ENCODE measurements around the gene OR52A5.

The OR52A5 gene

GRCh38 chr11:5124891-5125620 is 13.1 kb downstream of the OR52A5 start:
- TF ChIP-seq TARDBP (IDR thresholded peaks at IDR 0.05) (no peak), L3MBTL2 (conservative IDR thresholded peaks at IDR 0.05) (no peak), LEF1 (IDR thresholded peaks at IDR 0.05; ENCODE audit: borderline replicate concordance) (no peak), PKNOX1 (IDR thresholded peaks at IDR 0.05) (no peak), FOXA1 (IDR thresholded peaks at IDR 0.05) (no peak), HDGF (IDR thresholded peaks at IDR 0.05; ENCODE audit: borderline replicate concordance) (no peak), BHLHE40 (IDR thresholded peaks at IDR 0.05; ENCODE audit: borderline replicate concordance) (no peak), ZNF384 (IDR thresholded peaks at IDR 0.05) (no peak), SP1 (IDR thresholded peaks at IDR 0.05) (no peak), ARNT (IDR thresholded peaks at IDR 0.05) (no peak), FOXM1 (IDR thresholded peaks at IDR 0.05; ENCODE audit: borderline replicate concordance) (no peak), SUZ12 (IDR thresholded peaks at IDR 0.05) (no peak), ELF4 (IDR thresholded peaks at IDR 0.05) (no peak), CTBP1 (IDR thresholded peaks at IDR 0.05; ENCODE audit: borderline replicate concordance) (no peak), NFRKB (IDR thresholded peaks at IDR 0.05) (no peak)
- ChIA-PET POLR2A (no interaction called here), CTCF (interaction anchor here (0.6 to 0.7 kb wide), 2 partner anchors 111 to 936 kb away, joined by 3 read pairs; no protein-coding TSS in a partner anchor)
- no peak for DNase-seq (ENCODE audit: extremely low spot score)

GRCh38 chr11:5123802-5124521 is 14.2 kb downstream of the OR52A5 start:
- CTCF ChIA-PET: no interaction called here
- POLR2A ChIA-PET: no interaction called here
- TF ChIP-seq NFRKB (IDR thresholded peaks at IDR 0.05) (no peak), SUZ12 (IDR thresholded peaks at IDR 0.05) (no peak), ARNT (IDR thresholded peaks at IDR 0.05) (no peak), FOXK2 (IDR thresholded peaks at IDR 0.05) (no peak), BHLHE40 (IDR thresholded peaks at IDR 0.05; ENCODE audit: borderline replicate concordance) (no peak), ZNF384 (IDR thresholded peaks at IDR 0.05) (no peak), FOXM1 (IDR thresholded peaks at IDR 0.05; ENCODE audit: borderline replicate concordance) (no peak), CTBP1 (IDR thresholded peaks at IDR 0.05; ENCODE audit: borderline replicate concordance) (no peak), TARDBP (IDR thresholded peaks at IDR 0.05) (no peak), PKNOX1 (IDR thresholded peaks at IDR 0.05) (no peak), SP1 (IDR thresholded peaks at IDR 0.05) (no peak), L3MBTL2 (conservative IDR thresholded peaks at IDR 0.05) (no peak), HDGF (IDR thresholded peaks at IDR 0.05; ENCODE audit: borderline replicate concordance) (no peak), ELF4 (IDR thresholded peaks at IDR 0.05) (no peak), LEF1 (IDR thresholded peaks at IDR 0.05; ENCODE audit: borderline replicate concordance) (no peak), FOXA1 (IDR thresholded peaks at IDR 0.05) (no peak)
- DNase-seq (ENCODE audit: extremely low spot score): peak; percentile 56

DNA sequence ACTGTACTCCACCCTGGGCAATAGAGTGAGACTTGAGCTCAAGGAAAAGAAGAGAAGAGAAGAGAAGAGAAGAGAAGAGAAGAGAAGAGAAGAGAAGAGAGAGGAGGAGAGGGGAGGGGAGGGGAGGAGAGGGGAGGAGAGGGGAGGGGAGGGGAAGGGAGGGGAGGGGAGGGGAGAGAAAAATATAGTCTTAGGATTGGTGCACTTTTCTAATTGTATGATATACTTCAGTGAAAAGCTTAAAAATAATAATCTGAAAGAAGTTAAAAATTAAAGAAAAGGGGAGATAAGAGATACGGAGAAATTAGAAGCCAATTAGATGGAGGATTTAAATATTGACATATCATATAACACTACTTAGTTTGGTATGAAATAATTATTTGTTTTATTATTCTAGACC is 19.3 kb downstream of the OR52A5 start:
- ChIA-PET POLR2A (no interaction called here), CTCF (no interaction called here)
- no peak for TF ChIP-seq SUZ12 (IDR thresholded peaks at IDR 0.05)
- no peak for TF ChIP-seq ARNT (IDR thresholded peaks at IDR 0.05)
- no peak for TF ChIP-seq NFRKB (IDR thresholded peaks at IDR 0.05)
- no peak for TF ChIP-seq FOXA1 (IDR thresholded peaks at IDR 0.05)
- no peak for TF ChIP-seq SP1 (IDR thresholded peaks at IDR 0.05)
- TF ChIP-seq FOXK2 (IDR thresholded peaks at IDR 0.05): no peak
- TF ChIP-seq PKNOX1 (IDR thresholded peaks at IDR 0.05): no peak
- no peak for TF ChIP-seq FOXM1 (IDR thresholded peaks at IDR 0.05; ENCODE audit: borderline replicate concordance)
- no peak for TF ChIP-seq CTBP1 (IDR thresholded peaks at IDR 0.05; ENCODE audit: borderline replicate concordance)
- TF ChIP-seq TARDBP (IDR thresholded peaks at IDR 0.05): no peak
- no peak for TF ChIP-seq HDGF (IDR thresholded peaks at IDR 0.05; ENCODE audit: borderline replicate concordance)
- no peak for TF ChIP-seq ELF4 (IDR thresholded peaks at IDR 0.05)
- no peak for DNase-seq (ENCODE audit: extremely low spot score)

DNA sequence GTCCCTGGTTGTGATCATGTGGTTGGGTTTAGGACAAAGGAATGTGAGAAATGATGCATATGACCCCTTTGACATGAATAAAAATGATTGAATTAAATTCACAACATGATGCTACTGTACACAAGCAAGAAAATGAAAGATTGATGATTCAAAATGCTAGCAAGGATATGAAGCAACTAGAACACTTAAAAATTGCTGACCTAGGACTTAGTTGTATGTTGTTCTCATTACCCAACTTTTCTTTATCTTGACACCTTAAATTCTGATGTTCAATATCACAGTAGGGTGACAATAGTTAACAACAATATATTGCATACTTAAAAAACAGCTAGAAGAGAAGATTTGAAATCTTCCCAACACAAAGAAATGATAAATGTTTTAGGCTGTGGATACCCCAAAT is 20.6 kb downstream of the OR52A5 start:
- TF ChIP-seq FOXK2 (IDR thresholded peaks at IDR 0.05): no peak
- TF ChIP-seq CTBP1 (IDR thresholded peaks at IDR 0.05; ENCODE audit: borderline replicate concordance): no peak
- no peak for TF ChIP-seq LEF1 (IDR thresholded peaks at IDR 0.05; ENCODE audit: borderline replicate concordance)
- TF ChIP-seq ARNT (IDR thresholded peaks at IDR 0.05): no peak
- no peak for TF ChIP-seq FOXM1 (IDR thresholded peaks at IDR 0.05; ENCODE audit: borderline replicate concordance)
- TF ChIP-seq HDGF (IDR thresholded peaks at IDR 0.05; ENCODE audit: borderline replicate concordance): no peak
- no peak for TF ChIP-seq L3MBTL2 (conservative IDR thresholded peaks at IDR 0.05)
- TF ChIP-seq NFRKB (IDR thresholded peaks at IDR 0.05): no peak
- TF ChIP-seq SUZ12 (IDR thresholded peaks at IDR 0.05): no peak
- no peak for TF ChIP-seq TARDBP (IDR thresholded peaks at IDR 0.05)
- TF ChIP-seq ZNF384 (IDR thresholded peaks at IDR 0.05): no peak
- TF ChIP-seq SP1 (IDR thresholded peaks at IDR 0.05): no peak
- no peak for TF ChIP-seq BHLHE40 (IDR thresholded peaks at IDR 0.05; ENCODE audit: borderline replicate concordance)
- TF ChIP-seq FOXA1 (IDR thresholded peaks at IDR 0.05): no peak
- TF ChIP-seq ELF4 (IDR thresholded peaks at IDR 0.05): no peak
- TF ChIP-seq PKNOX1 (IDR thresholded peaks at IDR 0.05): no peak
- DNase-seq (ENCODE audit: extremely low spot score): no peak
- CTCF ChIA-PET: no interaction called here
- POLR2A ChIA-PET: no interaction called here

DNA sequence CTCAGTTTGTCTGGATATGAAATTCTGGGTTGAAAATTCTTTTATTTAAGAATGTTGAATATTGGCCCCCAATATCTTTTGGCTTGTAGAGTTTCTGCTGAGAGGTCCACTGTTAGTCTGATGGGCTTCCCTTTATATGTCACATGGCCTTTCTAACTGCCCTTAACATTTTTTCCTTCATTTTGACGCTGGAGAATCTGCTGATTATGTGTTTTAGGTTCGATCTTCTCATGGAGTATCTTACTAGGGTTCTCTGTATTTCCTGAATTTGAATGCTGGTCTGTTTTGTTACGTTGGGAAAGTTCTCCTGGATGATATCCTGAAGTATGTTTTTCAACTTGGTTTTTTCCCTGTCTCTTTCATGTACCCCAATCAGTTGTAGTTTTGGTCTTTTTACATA is 22.8 kb downstream of the OR52A5 start:
- POLR2A ChIA-PET: no interaction called here
- CTCF ChIA-PET: no interaction called here
- TF ChIP-seq SP1 (IDR thresholded peaks at IDR 0.05): no peak
- no peak for TF ChIP-seq FOXM1 (IDR thresholded peaks at IDR 0.05; ENCODE audit: borderline replicate concordance)
- no peak for TF ChIP-seq HDGF (IDR thresholded peaks at IDR 0.05; ENCODE audit: borderline replicate concordance)
- no peak for DNase-seq (ENCODE audit: extremely low spot score)

Data from HEK293T (cell line).